Natural killer cell (primary cell): Measurements from ENCODE around the gene LMAN1L. TPM values are rescaled to one million over a fixed set of nuclear protein-coding genes. Genes with fewer than 3 reads are reported as not detected.

Source experiments
- ATAC-seq, 3 donors: fragments of 150-1000 bp in 2 of 3; fragments of 200-7000 bp in 1 of 3; cut with Tn5 transposase; 1 replicate in 1 of 3; 2 replicates in 2 of 3; pipeline ENCODE4 v1.10.0; 2021; ENCODE audit warnings: mild to moderate bottlenecking in 2 of 3, moderate library complexity in 2 of 3
- DNase-seq, 2 donors: peaks; one replicate each; pipeline versions ENCODE4 v3.0.0 to v3.0.0-alpha.2; 2013 to 2021; ENCODE audit warnings: mixed read lengths in 1 of 2
- H3K27ac ChIP-seq: one replicate; pipeline ENCODE4 v1.5.1; 2013; ENCODE audit warnings: mild to moderate bottlenecking, low read length
- H3K27me3 ChIP-seq: one replicate; pipeline ENCODE4 v1.6.1; 2013; ENCODE audit warnings: low read length; ENCODE audit not compliant: control insufficient read depth, insufficient read depth
- H3K36me3 ChIP-seq: one replicate; pipeline ENCODE4 v1.6.1; 2013; ENCODE audit warnings: low read length; ENCODE audit not compliant: control insufficient read depth, insufficient read depth
- H3K4me1 ChIP-seq: one replicate; pipeline ENCODE4 v1.6.1; 2013; ENCODE audit warnings: low read length; ENCODE audit not compliant: control insufficient read depth, insufficient read depth
- H3K4me3 ChIP-seq: one replicate; pipeline ENCODE4 v1.5.1; 2013; ENCODE audit warnings: low read length
- H3K9me3 ChIP-seq: one replicate; pipeline ENCODE4 v1.6.1; 2013; ENCODE audit warnings: low read length; ENCODE audit not compliant: control insufficient read depth, insufficient read depth
- H3K27ac Mint-ChIP-seq, 2 donors: one replicate each; pipeline ENCODE4 v1.8.0; 2022; ENCODE audit warnings: mild to moderate bottlenecking in 2 of 2, mixed read lengths in 2 of 2, moderate library complexity in 1 of 2
- H3K27me3 Mint-ChIP-seq, 2 donors: one replicate each; pipeline ENCODE4 v1.8.0; 2022; ENCODE audit warnings: low read depth in 2 of 2, mixed read lengths in 2 of 2
- H3K36me3 Mint-ChIP-seq: one replicate; pipeline ENCODE4 v1.8.0; 2022; ENCODE audit warnings: mixed read lengths
- H3K4me1 Mint-ChIP-seq, 2 donors: one replicate each; pipeline ENCODE4 v1.8.0; 2022; ENCODE audit warnings: mixed read lengths in 2 of 2
- H3K4me3 Mint-ChIP-seq: one replicate; pipeline ENCODE4 v1.8.0; 2022; ENCODE audit warnings: mild to moderate bottlenecking, moderate library complexity, mixed read lengths
- H3K9me3 Mint-ChIP-seq, 2 donors: one replicate each; pipeline ENCODE4 v1.8.0; 2022; ENCODE audit warnings: mixed read lengths in 2 of 2
- WGBS: methylation state at CpG from one replicate; pipeline ENCODE4 v1.1.7; 2013; ENCODE audit warnings: missing lambda C conversion rate; ENCODE audit not compliant: insufficient coverage; 5-methylcytosine and 5-hydroxymethylcytosine counted together
- intact Hi-C: fragments of 100-400 bp; cut with micrococcal nuclease; formaldehyde crosslinking; loops from one replicate; pipeline ENCODE4 v1.14.2; 2022
- total RNA-seq, 4 donors: library from RNA; stranded (reverse); fragments of 120-200 nt in 1 of 4; gene quantifications; one replicate each; pipeline versions ENCODE4 v1.2.3 to v1.2.4, GENCODE V29; 2013 to 2022
- TF ChIP-seq, protein P1 (sequence below): fragments of 200-600 bp; IDR thresholded peaks from one replicate; pipeline ENCODE4 v1.8.0; 2022; ENCODE audit warnings: antibody characterized with exemption

Gene LMAN1L
- total RNA-seq, 3 donors from 2014 or later (not counting 1 experiment from before 2014, with no cell fraction given): 0.72 to 1.1 (median 0.94) TPM

DNA sequence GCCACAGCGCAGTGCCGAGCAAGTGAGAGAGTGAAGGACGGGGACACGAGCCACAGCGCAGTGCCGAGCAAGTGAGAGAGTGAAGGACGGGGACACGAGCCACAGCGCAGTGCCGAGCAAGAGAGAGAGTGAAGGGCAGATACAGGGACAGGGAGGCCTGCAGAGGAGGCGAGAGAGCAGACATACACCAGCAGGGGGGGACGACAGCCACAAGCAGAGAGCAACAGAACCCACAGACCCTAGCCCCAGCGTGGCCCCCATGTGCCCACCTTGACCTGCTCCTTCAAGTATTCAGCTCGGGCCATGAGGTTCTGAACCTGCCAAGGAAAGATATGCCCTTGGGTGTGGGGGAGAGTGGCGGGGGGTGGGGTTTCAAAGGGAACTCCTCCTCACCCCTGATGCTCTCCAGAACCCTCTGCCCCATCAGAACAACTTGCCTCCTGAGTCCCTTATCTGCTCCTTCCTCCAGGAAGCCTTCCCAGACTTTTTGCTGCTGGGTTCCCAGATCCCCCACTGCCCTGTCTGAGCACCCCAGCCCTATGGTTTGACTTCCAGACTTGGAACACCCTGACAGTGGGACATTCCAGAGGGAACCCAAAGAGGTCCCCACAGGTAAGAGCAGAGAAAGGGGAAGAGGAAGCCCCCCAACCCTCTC is 25.0 kb downstream of the LMAN1L start:
- Mint-ChIP-seq H3K36me3 (no peaks in the 10 kb centered on the region), H3K4me1 (peaks cover 4 to 27% of the 10 kb centered on the region in 2 donors), H3K27me3 (no peaks in the 10 kb centered on the region), H3K9me3 (no peaks in the 10 kb centered on the region), H3K4me3 (no peak overlapping the region), H3K27ac (no peak overlapping the region)
- WGBS: 89% methylated on average over 14 of the region's 15 CpGs
- Histone ChIP-seq H3K4me1 (peaks cover 14% of the 10 kb centered on the region), H3K9me3 (no peaks in the 10 kb centered on the region), H3K27ac (no peak overlapping the region), H3K27me3 (no peaks in the 10 kb centered on the region), H3K4me3 (no peak overlapping the region), H3K36me3 (peaks cover 6% of the 10 kb centered on the region)
- ATAC-seq (no peak), DNase-seq (no peak)
- intact Hi-C loops: no loop called here
- TF ChIP-seq, protein P1, sequence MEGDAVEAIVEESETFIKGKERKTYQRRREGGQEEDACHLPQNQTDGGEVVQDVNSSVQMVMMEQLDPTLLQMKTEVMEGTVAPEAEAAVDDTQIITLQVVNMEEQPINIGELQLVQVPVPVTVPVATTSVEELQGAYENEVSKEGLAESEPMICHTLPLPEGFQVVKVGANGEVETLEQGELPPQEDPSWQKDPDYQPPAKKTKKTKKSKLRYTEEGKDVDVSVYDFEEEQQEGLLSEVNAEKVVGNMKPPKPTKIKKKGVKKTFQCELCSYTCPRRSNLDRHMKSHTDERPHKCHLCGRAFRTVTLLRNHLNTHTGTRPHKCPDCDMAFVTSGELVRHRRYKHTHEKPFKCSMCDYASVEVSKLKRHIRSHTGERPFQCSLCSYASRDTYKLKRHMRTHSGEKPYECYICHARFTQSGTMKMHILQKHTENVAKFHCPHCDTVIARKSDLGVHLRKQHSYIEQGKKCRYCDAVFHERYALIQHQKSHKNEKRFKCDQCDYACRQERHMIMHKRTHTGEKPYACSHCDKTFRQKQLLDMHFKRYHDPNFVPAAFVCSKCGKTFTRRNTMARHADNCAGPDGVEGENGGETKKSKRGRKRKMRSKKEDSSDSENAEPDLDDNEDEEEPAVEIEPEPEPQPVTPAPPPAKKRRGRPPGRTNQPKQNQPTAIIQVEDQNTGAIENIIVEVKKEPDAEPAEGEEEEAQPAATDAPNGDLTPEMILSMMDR: no peak

DNA sequence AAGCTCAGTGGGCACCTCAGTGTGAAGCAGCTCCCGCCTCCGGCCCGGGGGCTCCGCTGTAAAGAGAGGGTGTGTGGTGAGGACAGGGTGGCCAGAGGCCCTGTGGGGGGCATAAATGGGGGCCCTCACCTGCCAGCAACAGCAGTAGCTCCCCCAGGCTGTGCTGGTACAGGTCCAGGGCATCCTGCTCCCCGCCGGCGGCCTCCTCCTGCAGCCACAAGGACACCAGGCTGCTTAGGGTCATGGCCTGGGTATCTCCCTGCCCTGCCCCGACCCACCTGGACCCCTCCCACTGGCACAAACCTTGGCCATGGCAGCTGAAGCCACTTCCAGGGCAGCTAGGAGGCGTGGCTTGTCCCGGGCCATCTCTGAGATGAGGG is 25.5 kb downstream of the LMAN1L start:
- peaks cover 6% of the 10 kb centered on the region for H3K36me3 ChIP-seq
- ATAC-seq: no peak
- no peak overlapping the region for H3K4me3 ChIP-seq
- no peaks in the 10 kb centered on the region for H3K27me3 ChIP-seq
- no peak overlapping the region for H3K4me3 Mint-ChIP-seq
- no peak overlapping the region for H3K27ac ChIP-seq
- H3K4me1 ChIP-seq: peaks cover 16% of the 10 kb centered on the region
- no peak for DNase-seq
- no peaks in the 10 kb centered on the region for H3K36me3 Mint-ChIP-seq
- no peaks in the 10 kb centered on the region for H3K27me3 Mint-ChIP-seq
- TF ChIP-seq, protein P1: no peak
- no peaks in the 10 kb centered on the region for H3K9me3 Mint-ChIP-seq
- no peak overlapping the region for H3K27ac Mint-ChIP-seq
- intact Hi-C loops: no loop called here
- H3K9me3 ChIP-seq: no peaks in the 10 kb centered on the region
- H3K4me1 Mint-ChIP-seq: peaks cover 4 to 32% of the 10 kb centered on the region in 2 donors
- WGBS: 94% methylated on average over 10 of the region's 10 CpGs

DNA sequence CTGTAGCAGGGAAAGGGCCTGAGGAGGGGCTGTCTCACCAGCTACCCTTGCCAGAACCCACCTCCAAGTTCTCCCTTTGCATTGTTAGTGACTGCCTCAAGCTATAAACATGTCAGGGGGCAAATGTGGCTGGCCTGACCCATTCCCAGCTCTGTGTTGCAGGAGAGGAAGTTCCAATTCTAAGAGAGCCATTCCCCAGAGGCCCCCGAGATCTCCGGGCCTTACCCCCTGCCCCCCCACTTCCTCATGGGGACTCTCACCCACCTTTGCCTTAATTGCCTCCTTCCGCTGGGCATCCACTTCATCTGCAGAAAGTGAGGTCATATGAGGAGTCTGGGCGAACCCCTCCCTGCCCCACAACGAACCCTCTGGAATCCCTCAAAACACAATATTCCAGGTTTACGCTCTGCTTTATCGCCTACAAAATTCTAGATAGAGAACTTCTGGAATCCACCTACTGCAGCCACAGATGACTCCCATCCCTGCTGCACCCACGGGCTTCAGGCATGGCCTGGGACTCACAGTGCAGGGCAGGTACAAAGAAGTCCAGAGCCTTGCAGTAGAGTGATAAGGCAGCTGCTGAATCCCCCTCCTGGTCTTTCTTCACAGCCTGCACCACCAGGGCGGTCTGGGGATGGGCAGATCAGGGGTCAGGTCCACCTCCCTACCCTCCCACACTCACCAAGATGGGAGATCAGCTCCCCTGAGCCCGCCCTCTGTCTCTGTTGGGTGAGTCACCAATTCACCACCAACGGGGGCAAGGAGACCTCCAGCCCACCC is 26.3 kb downstream of the LMAN1L start:
- ATAC-seq (no peak), DNase-seq (no peak)
- intact Hi-C loops: no loop called here
- H3K36me3 ChIP-seq: peaks cover 6% of the 10 kb centered on the region
- 94% methylated on average over 11 of the region's 11 CpGs for WGBS
- no peaks in the 10 kb centered on the region for H3K9me3 ChIP-seq
- H3K27me3 ChIP-seq: no peaks in the 10 kb centered on the region
- H3K4me3 ChIP-seq: no peak overlapping the region
- no peaks in the 10 kb centered on the region for H3K36me3 Mint-ChIP-seq
- no peak overlapping the region for H3K27ac Mint-ChIP-seq
- H3K27me3 Mint-ChIP-seq: no peaks in the 10 kb centered on the region
- peaks cover 24% of the 10 kb centered on the region for H3K4me1 ChIP-seq
- TF ChIP-seq, protein P1: no peak
- no peak overlapping the region for H3K4me3 Mint-ChIP-seq
- no peaks in the 10 kb centered on the region for H3K9me3 Mint-ChIP-seq
- no peak overlapping the region for H3K27ac ChIP-seq
- peaks cover 4 to 39% of the 10 kb centered on the region in 2 donors for H3K4me1 Mint-ChIP-seq
